SK-N-SH treated with all-trans-retinoic acid at 6 μM for 48 hours (cell line): ENCODE measurements around the gene KIRREL3.

ENCODE experiments used
- CSDC2 ChIP-seq: fragments of 250-450 bp; sonication (Bioruptor Pico); IDR thresholded peaks from 2 replicates; pipeline ENCODE4 v1.5.0; 2020; ENCODE audit warnings: mild to moderate bottlenecking, moderate library complexity
- ESRRG ChIP-seq: fragments of 250-450 bp; sonication (Bioruptor Pico); IDR thresholded peaks from 2 replicates; pipeline ENCODE4 v1.6.1; 2021; ENCODE audit warnings: mild to moderate bottlenecking
- PPARA ChIP-seq: fragments of 250-450 bp; sonication (Bioruptor Pico); IDR thresholded peaks from 2 replicates; pipeline ENCODE4 v1.5.0; 2020; ENCODE audit warnings: mild to moderate bottlenecking, borderline replicate concordance
- RARB ChIP-seq: fragments of 250-450 bp; sonication (Bioruptor Pico); IDR thresholded peaks from 2 replicates; pipeline ENCODE4 v1.8.0; 2021; ENCODE audit warnings: mild to moderate bottlenecking, moderate library complexity
- TCF4 ChIP-seq: fragments of 250-450 bp; sonication (Bioruptor Pico); IDR thresholded peaks from 2 replicates; pipeline ENCODE4 v1.8.0; 2021; ENCODE audit warnings: mild to moderate bottlenecking, moderate library complexity, borderline replicate concordance
- ZNF565 ChIP-seq: fragments of 450-650 bp; formaldehyde crosslinking; conservative IDR thresholded peaks from 2 replicates; pipeline ENCODE4 v1.5.0; 2020; ENCODE audit warnings: low read depth, mild to moderate bottlenecking, moderate library complexity
- TF ChIP-seq, protein P1 (sequence below): fragments of 250-450 bp; sonication (Bioruptor Pico); IDR thresholded peaks from 2 replicates; pipeline ENCODE4 v1.8.0; 2021; ENCODE audit warnings: low read depth, mild to moderate bottlenecking, moderate library complexity, borderline replicate concordance

DNA sequence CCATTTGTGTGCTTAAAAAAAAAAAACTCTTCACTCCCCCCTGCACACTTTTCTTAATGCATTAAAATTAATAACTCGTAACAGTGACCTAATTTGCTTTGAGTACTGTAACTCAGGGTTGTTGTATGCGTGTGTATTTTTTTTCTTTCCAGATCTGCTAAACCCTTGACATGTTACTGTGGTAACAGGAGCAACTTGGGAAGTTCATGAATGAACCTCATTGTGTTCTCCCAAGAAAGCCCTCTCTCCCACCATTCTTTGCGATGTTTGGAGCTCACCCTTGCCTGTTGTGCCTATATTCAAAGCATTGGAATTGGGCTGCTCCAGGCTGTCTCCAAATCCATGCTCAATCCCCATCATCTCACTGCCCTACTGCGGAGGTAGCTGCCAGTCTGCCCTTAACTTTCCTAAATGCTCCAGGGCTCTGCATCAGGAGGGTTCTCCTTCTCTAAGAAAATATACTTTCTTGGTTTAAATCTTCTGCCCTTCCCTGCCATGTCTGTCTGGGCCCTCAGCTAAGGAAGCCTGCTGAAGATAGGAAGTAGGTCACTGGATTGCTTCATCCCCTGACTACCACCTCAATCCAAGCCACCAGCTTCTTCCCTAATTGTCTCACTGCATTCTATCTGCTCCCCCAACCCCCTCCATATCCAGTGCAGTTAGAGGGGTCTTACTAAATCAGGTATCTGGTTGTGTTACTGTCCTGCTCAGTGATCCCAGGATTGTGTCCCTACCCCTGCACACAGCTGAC is 70.3 kb downstream of the KIRREL3 start:
- TF ChIP-seq RARB (CRISPR knock-in tag) = no peak
- no peak for TF ChIP-seq ZNF565 (CRISPR knock-in tag)
- TF ChIP-seq, protein P1, sequence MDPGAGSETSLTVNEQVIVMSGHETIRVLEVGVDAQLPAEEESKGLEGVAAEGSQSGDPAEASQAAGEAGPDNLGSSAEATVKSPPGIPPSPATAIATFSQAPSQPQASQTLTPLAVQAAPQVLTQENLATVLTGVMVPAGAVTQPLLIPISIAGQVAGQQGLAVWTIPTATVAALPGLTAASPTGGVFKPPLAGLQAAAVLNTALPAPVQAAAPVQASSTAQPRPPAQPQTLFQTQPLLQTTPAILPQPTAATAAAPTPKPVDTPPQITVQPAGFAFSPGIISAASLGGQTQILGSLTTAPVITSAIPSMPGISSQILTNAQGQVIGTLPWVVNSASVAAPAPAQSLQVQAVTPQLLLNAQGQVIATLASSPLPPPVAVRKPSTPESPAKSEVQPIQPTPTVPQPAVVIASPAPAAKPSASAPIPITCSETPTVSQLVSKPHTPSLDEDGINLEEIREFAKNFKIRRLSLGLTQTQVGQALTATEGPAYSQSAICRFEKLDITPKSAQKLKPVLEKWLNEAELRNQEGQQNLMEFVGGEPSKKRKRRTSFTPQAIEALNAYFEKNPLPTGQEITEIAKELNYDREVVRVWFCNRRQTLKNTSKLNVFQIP (CRISPR knock-in tag) = no peak
- no peak for TF ChIP-seq PPARA (CRISPR knock-in tag)
- TF ChIP-seq TCF4 = no peak
- TF ChIP-seq CSDC2 = no peak
- no peak for TF ChIP-seq ESRRG (CRISPR knock-in tag)
